Activated CD8-positive, alpha-beta T cell treated with anti-CD3 and anti-CD28 coated beads for 36 hours (primary cell): ENCODE data around the gene STK24. TPM values are rescaled to one million over a fixed set of nuclear protein-coding genes. Genes with fewer than 3 reads are reported as not detected.

Experiments used
- ATAC-seq: fragments of 200-7000 bp; cut with Tn5 transposase; one replicate; pipeline ENCODE4 v1.10.0; 2021; ENCODE audit warnings: mild to moderate bottlenecking, moderate library complexity
- CTCF ChIA-PET: fragments of 350-600 bp; sonication (Branson Sonifier 250); formaldehyde crosslinking; loops from one replicate; lab custom pipeline; 2021; ENCODE audit warnings: antibody characterized with exemption; lab: Charles Lee
- POLR2A ChIA-PET: fragments of 350-600 bp; sonication (Branson Sonifier 250); formaldehyde crosslinking; loops from one replicate; lab custom pipeline; 2021; ENCODE audit warnings: antibody characterized with exemption; lab: Charles Lee
- DNase-seq: peaks from one replicate; pipeline ENCODE4 v3.0.0-alpha.2; 2020
- H3K27ac Mint-ChIP-seq: one replicate; pipeline ENCODE4 v1.8.0; 2021; ENCODE audit warnings: mild to moderate bottlenecking, mixed read lengths
- H3K27me3 Mint-ChIP-seq: one replicate; pipeline ENCODE4 v1.8.0; 2021; ENCODE audit warnings: mixed read lengths
- H3K36me3 Mint-ChIP-seq: one replicate; pipeline ENCODE4 v1.8.0; 2021; ENCODE audit warnings: low read depth, mixed read lengths
- H3K4me1 Mint-ChIP-seq: one replicate; pipeline ENCODE4 v1.8.0; 2021; ENCODE audit warnings: low read depth, mixed read lengths
- H3K4me3 Mint-ChIP-seq: one replicate; pipeline ENCODE4 v1.8.0; 2021; ENCODE audit warnings: mild to moderate bottlenecking, moderate library complexity, mixed read lengths
- H3K9me3 Mint-ChIP-seq: one replicate; pipeline ENCODE4 v1.8.0; 2021; ENCODE audit warnings: mixed read lengths
- CTCF ChIP-seq: fragments of 200-600 bp; IDR thresholded peaks from one replicate; pipeline ENCODE4 v1.8.0; 2022; ENCODE audit warnings: antibody characterized with exemption, mild to moderate bottlenecking
- intact Hi-C: fragments of 100-400 bp; cut with micrococcal nuclease; formaldehyde crosslinking; loops from one replicate; pipeline ENCODE4 v1.10.0; 2022
- total RNA-seq, 2 experiments: library from RNA; stranded (reverse); gene quantifications; one replicate each; pipeline ENCODE4 v1.2.3, GENCODE V29; 2021

The STK24 gene
- total RNA-seq, 2 experiments from 2014 or later = 118 TPM

GRCh38 chr13:98508685-98509084, 68.2 kb downstream of the STK24 start:
- ChIA-PET POLR2A (no interaction called here), CTCF (interaction anchor here (0.6 to 3.1 kb wide), 5 partner anchors 20 to 104 kb away, joined by 3 to 11 read pairs (median 5); no protein-coding TSS in a partner anchor)
- Mint-ChIP-seq H3K27ac (peak overlapping the region; percentile 87), H3K27me3 (no peaks in the 10 kb centered on the region), H3K36me3 (peaks cover 58% of the 10 kb centered on the region), H3K9me3 (peaks cover 2% of the 10 kb centered on the region), H3K4me3 (no peak overlapping the region), H3K4me1 (peaks cover 90% of the 10 kb centered on the region)
- no peak for TF ChIP-seq CTCF
- intact Hi-C loops = no loop called here
- no peak for ATAC-seq
- DNase-seq = no peak

GRCh38 chr13:98508280-98508679, 68.6 kb downstream of the STK24 start:
- Mint-ChIP-seq H3K4me3 (no peak overlapping the region), H3K27ac (peak overlapping the region; percentile 87), H3K27me3 (no peaks in the 10 kb centered on the region), H3K36me3 (peaks cover 55% of the 10 kb centered on the region), H3K9me3 (peaks cover 2% of the 10 kb centered on the region), H3K4me1 (peaks cover 90% of the 10 kb centered on the region)
- intact Hi-C loops = no loop called here
- TF ChIP-seq CTCF = no peak
- ATAC-seq (no peak), DNase-seq (no peak)
- ChIA-PET CTCF (interaction anchor here (0.6 to 3.6 kb wide), 6 partner anchors 21 to 103 kb away, joined by 3 to 13 read pairs (median 6); no protein-coding TSS in a partner anchor), POLR2A (interaction anchor here (0.7 to 1.5 kb wide), 2 partner anchors 11 to 42 kb away, joined by 3 to 4 read pairs; no protein-coding TSS in a partner anchor)

GRCh38 chr13:98507282-98507797, 69.6 kb downstream of the STK24 start:
- DNase-seq (no peak), ATAC-seq (no peak)
- Mint-ChIP-seq H3K27me3 (no peaks in the 10 kb centered on the region), H3K4me1 (peaks cover 89% of the 10 kb centered on the region), H3K36me3 (peaks cover 51% of the 10 kb centered on the region), H3K27ac (no peak overlapping the region), H3K9me3 (peaks cover 2% of the 10 kb centered on the region), H3K4me3 (no peak overlapping the region)
- POLR2A ChIA-PET = interaction anchor here (0.7 to 1.5 kb wide), 2 partner anchors 10 to 42 kb away, joined by 3 to 4 read pairs; no protein-coding TSS in a partner anchor
- intact Hi-C loops = no loop called here
- CTCF ChIA-PET = interaction anchor here (1.5 to 3.6 kb wide), 6 partner anchors 9 to 61 kb away, joined by 4 to 13 read pairs (median 8); no protein-coding TSS in a partner anchor
- no peak for TF ChIP-seq CTCF

GRCh38 chr13:98506728-98507230, 70.1 kb downstream of the STK24 start:
- ChIA-PET POLR2A (interaction anchor here (1.5 to 1.6 kb wide), 2 partner anchors 20 to 43 kb away, joined by 4 read pairs; no protein-coding TSS in a partner anchor), CTCF (interaction anchor here (2.5 to 3.6 kb wide), 3 partner anchors 9 to 61 kb away, joined by 9 to 13 read pairs (median 11); no protein-coding TSS in a partner anchor)
- peaks cover 89% of the 10 kb centered on the region for H3K4me1 Mint-ChIP-seq
- H3K4me3 Mint-ChIP-seq = no peak overlapping the region
- peaks cover 48% of the 10 kb centered on the region for H3K36me3 Mint-ChIP-seq
- DNase-seq (no peak), ATAC-seq (no peak)
- TF ChIP-seq CTCF = no peak
- H3K27me3 Mint-ChIP-seq = no peaks in the 10 kb centered on the region
- no peak overlapping the region for H3K27ac Mint-ChIP-seq
- H3K9me3 Mint-ChIP-seq = peaks cover 2% of the 10 kb centered on the region
- intact Hi-C loops = no loop called here

GRCh38 chr13:98506322-98506721, 70.6 kb downstream of the STK24 start:
- Mint-ChIP-seq H3K9me3 (peaks cover 2% of the 10 kb centered on the region), H3K27ac (no peak overlapping the region), H3K36me3 (peaks cover 44% of the 10 kb centered on the region), H3K4me1 (peaks cover 87% of the 10 kb centered on the region), H3K27me3 (no peaks in the 10 kb centered on the region), H3K4me3 (no peak overlapping the region)
- ChIA-PET CTCF (interaction anchor here (2.5 to 3.6 kb wide), 3 partner anchors 10 to 60 kb away, joined by 9 to 13 read pairs (median 11); no protein-coding TSS in a partner anchor), POLR2A (interaction anchor here (1.6 to 2.2 kb wide), 2 partner anchors 20 to 31 kb away, joined by 4 to 6 read pairs; no protein-coding TSS in a partner anchor)
- no peak for TF ChIP-seq CTCF
- DNase-seq = no peak
- intact Hi-C loops = no loop called here
- no peak for ATAC-seq
